Gastroesophageal sphincter (tissue), 4 donors: ENCODE data around the gene MLLT3. TPM values are rescaled to one million over a fixed set of nuclear protein-coding genes. Genes with fewer than 3 reads are reported as not detected.

Source experiments
- ATAC-seq: fragments of 150-250 bp; one replicate; pipeline ENCODE4 v1.9.1; 2016; ENCODE audit warnings: mild to moderate bottlenecking, moderate library complexity
- H3K27ac ChIP-seq, 4 donors: fragments of 200-600 bp; sonication (generic) in 3 of 4; 1 replicate in 3 of 4; 2 replicates in 1 of 4; pipeline ENCODE4 v1.5.1; 2016 to 2019
- H3K27me3 ChIP-seq: fragments of 200-600 bp; sonication (generic); one replicate; pipeline ENCODE4 v1.5.1; 2019
- H3K36me3 ChIP-seq, 2 donors: fragments of 200-600 bp; sonication (generic); one replicate each; pipeline ENCODE4 v1.5.1; 2019; ENCODE audit warnings: control low read depth in 1 of 2
- H3K4me1 ChIP-seq, 3 donors: fragments of 200-600 bp; sonication (generic); 1 replicate in 2 of 3; 2 replicates in 1 of 3; pipeline ENCODE4 v1.5.1; 2016 to 2019; ENCODE audit warnings: control low read depth in 2 of 3
- H3K4me3 ChIP-seq, 2 donors: fragments of 200-600 bp; sonication (generic); one replicate each; pipeline ENCODE4 v1.5.1; 2019; ENCODE audit warnings: mild to moderate bottlenecking in 1 of 2, moderate library complexity in 1 of 2
- H3K9me3 ChIP-seq, 3 donors: fragments of 200-600 bp; sonication (generic); one replicate each; pipeline ENCODE4 v1.5.1; 2017 to 2019; ENCODE audit warnings: control low read depth in 2 of 3
- EP300 ChIP-seq: sonication (generic); formaldehyde crosslinking; IDR thresholded peaks from one replicate; pipeline ENCODE4 v1.6.1; 2017; ENCODE audit warnings: antibody characterized with exemption, mild to moderate bottlenecking
- POLR2A ChIP-seq, 2 donors: fragments of 450-650 bp; IDR thresholded peaks; one replicate each; pipeline ENCODE4 v1.6.1; 2017; ENCODE audit warnings: antibody characterized with exemption in 2 of 2, mild to moderate bottlenecking in 2 of 2, moderate library complexity in 1 of 2
- POLR2AphosphoS5 ChIP-seq: sonication (generic); formaldehyde crosslinking; IDR thresholded peaks from one replicate; pipeline ENCODE4 v1.6.1; 2017; ENCODE audit warnings: antibody characterized with exemption
- WGBS, 2 donors: methylation state at CpG; one replicate each; pipeline ENCODE4 v1.1.5; 2018; ENCODE audit warnings: low coverage in 1 of 2; 5-methylcytosine and 5-hydroxymethylcytosine counted together
- total RNA-seq, 4 donors: library from RNA; depleted of rRNA; stranded (reverse); fragments of >200 nt; gene quantifications; one replicate each; pipeline ENCODE4 v1.1.0, GENCODE V29; 2016
- TF ChIP-seq, protein P1 (sequence below), 4 experiments: fragments of 200-600 bp in 2 of 4; fragments of 450-650 bp in 2 of 4; sonication (generic) in 1 of 4; IDR thresholded peaks; one replicate each; pipeline ENCODE4 v1.5.1; 2017 to 2019; ENCODE audit warnings: antibody characterized with exemption in 4 of 4, mild to moderate bottlenecking in 2 of 4, moderate library complexity in 2 of 4

The MLLT3 gene
- total RNA-seq, 4 donors from 2014 or later = 21.2 to 37.2 (median 29.6) TPM

DNA sequence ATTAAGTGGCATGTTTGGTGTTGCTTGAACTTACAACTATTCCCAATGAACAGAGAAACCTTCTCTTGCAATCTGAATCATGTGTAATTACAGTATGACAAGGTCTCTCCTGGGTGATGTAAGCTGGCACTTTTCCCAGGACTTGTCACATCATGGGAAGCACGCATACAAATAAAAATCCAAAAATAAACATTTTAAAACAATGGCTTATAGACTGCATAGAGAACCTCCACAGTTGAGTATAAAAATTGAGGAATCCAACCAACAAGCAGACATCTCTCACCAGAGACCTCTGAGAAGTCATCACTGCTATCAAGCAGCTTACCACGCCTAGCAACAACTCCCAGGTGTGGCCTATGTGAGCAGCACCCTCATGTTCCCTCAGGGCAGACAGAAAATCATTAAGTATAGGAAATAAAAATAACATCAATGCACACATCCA, 3.9 kb downstream of the MLLT3 start:
- Histone ChIP-seq H3K4me1 (peaks cover 0 to 59% (median 6%) of the 10 kb centered on the region in 3 donors), H3K27ac (peak overlapping the region in 3 of 4 donors; percentile 32 to 96 (median 92)), H3K4me3 (no peak overlapping the region), H3K36me3 (no peaks in the 10 kb centered on the region), H3K9me3 (no peaks in the 10 kb centered on the region), H3K27me3 (no peaks in the 10 kb centered on the region)
- no peak for ATAC-seq
- TF ChIP-seq, protein P1, sequence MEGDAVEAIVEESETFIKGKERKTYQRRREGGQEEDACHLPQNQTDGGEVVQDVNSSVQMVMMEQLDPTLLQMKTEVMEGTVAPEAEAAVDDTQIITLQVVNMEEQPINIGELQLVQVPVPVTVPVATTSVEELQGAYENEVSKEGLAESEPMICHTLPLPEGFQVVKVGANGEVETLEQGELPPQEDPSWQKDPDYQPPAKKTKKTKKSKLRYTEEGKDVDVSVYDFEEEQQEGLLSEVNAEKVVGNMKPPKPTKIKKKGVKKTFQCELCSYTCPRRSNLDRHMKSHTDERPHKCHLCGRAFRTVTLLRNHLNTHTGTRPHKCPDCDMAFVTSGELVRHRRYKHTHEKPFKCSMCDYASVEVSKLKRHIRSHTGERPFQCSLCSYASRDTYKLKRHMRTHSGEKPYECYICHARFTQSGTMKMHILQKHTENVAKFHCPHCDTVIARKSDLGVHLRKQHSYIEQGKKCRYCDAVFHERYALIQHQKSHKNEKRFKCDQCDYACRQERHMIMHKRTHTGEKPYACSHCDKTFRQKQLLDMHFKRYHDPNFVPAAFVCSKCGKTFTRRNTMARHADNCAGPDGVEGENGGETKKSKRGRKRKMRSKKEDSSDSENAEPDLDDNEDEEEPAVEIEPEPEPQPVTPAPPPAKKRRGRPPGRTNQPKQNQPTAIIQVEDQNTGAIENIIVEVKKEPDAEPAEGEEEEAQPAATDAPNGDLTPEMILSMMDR (IDR thresholded peaks at IDR 0.05) = no peak
- TF ChIP-seq POLR2A (IDR thresholded peaks at IDR 0.05) = no peak
- TF ChIP-seq EP300 = no peak
- TF ChIP-seq POLR2AphosphoS5 = peak; percentile 35
- WGBS, 2 donors = 11 to 50% methylated on average over 1 to 2 of the region's 2 CpGs

DNA sequence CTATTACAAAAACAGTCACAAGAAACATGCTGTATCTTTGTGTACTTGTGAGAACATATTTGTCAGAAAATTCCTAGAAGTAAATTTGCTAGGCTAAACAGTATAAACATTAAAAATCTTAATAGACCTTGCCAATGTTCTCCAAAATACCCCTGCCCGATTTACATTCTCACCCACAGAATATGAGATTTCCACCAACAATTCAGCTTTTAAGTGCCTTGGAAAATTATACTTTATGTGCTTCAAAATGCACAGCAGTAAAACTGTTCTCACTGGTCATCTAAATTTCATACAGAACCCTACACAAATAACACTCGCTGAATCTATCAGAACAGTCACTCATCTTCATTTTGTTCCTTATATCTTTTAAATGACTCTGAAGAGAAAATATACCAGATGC, 5.5 kb downstream of the MLLT3 start:
- Histone ChIP-seq H3K27ac (no peak overlapping the region), H3K9me3 (no peaks in the 10 kb centered on the region), H3K36me3 (no peaks in the 10 kb centered on the region), H3K27me3 (no peaks in the 10 kb centered on the region), H3K4me1 (peaks cover 0 to 75% (median 9%) of the 10 kb centered on the region in 3 donors), H3K4me3 (no peak overlapping the region)
- no peak for ATAC-seq
- TF ChIP-seq, protein P1 (IDR thresholded peaks at IDR 0.05) = no peak
- TF ChIP-seq POLR2A (IDR thresholded peaks at IDR 0.05) = no peak
- TF ChIP-seq EP300 = no peak
- no peak for TF ChIP-seq POLR2AphosphoS5
- 62 to 74% methylated on average over 2 of the region's 2 CpGs for WGBS, 2 donors

DNA sequence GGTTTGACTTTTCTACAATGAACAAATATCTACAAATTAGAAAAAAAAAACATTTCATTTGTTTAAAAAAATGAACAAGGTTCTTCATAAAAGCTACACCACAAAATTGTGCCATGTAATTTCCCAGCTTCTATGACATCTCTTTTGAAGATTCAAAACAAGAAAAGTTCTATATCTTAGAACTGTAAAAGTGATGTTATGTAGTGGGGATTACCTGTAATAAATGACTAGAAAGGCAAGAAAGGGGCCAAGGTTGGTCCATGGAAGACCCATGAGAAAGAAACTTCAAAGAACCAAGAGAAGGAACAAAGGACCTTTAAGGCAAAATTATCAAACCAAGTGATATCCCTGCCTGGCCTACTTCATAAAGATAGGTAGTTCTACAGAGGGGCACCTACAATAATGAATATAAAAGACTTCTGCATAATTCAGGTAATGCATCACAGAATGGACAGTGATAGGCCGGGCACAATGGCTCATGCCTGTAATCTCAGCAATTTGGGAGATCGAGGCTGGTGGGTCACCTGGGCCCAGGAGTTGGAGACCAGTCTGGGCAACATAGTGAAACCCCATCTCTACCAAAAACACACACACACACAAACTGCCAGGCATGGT, 7.6 kb downstream of the MLLT3 start:
- H3K4me1 ChIP-seq = peaks cover 10 to 90% (median 20%) of the 10 kb centered on the region in 3 donors
- TF ChIP-seq POLR2A (IDR thresholded peaks at IDR 0.05) (no peak), POLR2AphosphoS5 (no peak), EP300 (no peak)
- TF ChIP-seq, protein P1 (IDR thresholded peaks at IDR 0.05) = no peak
- no peak overlapping the region for H3K27ac ChIP-seq
- ATAC-seq = no peak
- no peak overlapping the region for H3K4me3 ChIP-seq
- H3K27me3 ChIP-seq = no peaks in the 10 kb centered on the region
- 83 to 100% methylated on average over 1 to 2 of the region's 2 CpGs for WGBS, 2 donors
- no peaks in the 10 kb centered on the region for H3K9me3 ChIP-seq
- H3K36me3 ChIP-seq = no peaks in the 10 kb centered on the region

DNA sequence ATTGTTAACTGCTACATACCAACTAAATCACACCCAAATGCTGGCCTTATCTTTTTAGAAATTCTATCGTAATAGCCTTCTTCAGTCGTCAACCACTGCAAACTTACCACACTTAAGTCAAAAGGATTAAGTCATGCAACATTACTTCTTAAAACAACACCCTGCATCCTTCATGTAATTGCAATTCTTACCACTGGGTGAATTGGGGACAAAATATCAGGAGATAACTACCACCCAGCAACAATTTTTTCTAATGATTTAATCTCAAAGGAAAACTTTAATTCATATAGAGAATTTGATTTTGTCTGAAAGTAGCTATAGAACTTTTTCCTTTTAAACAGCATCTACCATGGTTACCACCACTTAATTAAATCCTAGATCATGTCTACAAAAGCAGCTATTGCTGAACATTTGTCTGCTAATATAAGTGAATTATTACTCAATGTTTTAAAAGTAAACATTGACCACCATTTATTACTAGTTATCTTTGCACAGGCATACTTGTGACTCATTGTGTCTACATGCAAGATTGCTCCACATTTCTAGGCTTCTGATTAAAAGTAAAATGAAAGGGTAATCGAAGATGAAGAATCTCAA, 10.5 kb downstream of the MLLT3 start:
- peak; percentile 66 for ATAC-seq

More for the DNA sequence above, 10.5 kb downstream of the MLLT3 start:
- no peaks in the 10 kb centered on the region for H3K36me3 ChIP-seq
- H3K27ac ChIP-seq = peak overlapping the region; percentile 11 to 39 (median 25)
- no peaks in the 10 kb centered on the region for H3K27me3 ChIP-seq
- H3K4me1 ChIP-seq = peaks cover 12 to 74% (median 15%) of the 10 kb centered on the region in 3 donors
- TF ChIP-seq POLR2A (IDR thresholded peaks at IDR 0.05) = no peak
- TF ChIP-seq, protein P1 (IDR thresholded peaks at IDR 0.05) = peak; percentile 45 to 57 (median 48)
- no peak for TF ChIP-seq POLR2AphosphoS5
- no peaks in the 10 kb centered on the region for H3K9me3 ChIP-seq
- WGBS, 2 donors = 53 to 73% methylated on average over 3 of the region's 3 CpGs
- H3K4me3 ChIP-seq = no peak overlapping the region
